GM20431 (cell line): ENCODE data around the gene YPEL2.

Experiments used
- in situ Hi-C: fragments of 300-500 bp; cut with MseI, MboI; formaldehyde crosslinking; loops from one replicate; pipeline ENCODE4 v1.15.0; 2020; ENCODE audit warnings: low sequenced_read_pairs; ENCODE audit not compliant: unreplicated experiment

The YPEL2 gene

DNA sequence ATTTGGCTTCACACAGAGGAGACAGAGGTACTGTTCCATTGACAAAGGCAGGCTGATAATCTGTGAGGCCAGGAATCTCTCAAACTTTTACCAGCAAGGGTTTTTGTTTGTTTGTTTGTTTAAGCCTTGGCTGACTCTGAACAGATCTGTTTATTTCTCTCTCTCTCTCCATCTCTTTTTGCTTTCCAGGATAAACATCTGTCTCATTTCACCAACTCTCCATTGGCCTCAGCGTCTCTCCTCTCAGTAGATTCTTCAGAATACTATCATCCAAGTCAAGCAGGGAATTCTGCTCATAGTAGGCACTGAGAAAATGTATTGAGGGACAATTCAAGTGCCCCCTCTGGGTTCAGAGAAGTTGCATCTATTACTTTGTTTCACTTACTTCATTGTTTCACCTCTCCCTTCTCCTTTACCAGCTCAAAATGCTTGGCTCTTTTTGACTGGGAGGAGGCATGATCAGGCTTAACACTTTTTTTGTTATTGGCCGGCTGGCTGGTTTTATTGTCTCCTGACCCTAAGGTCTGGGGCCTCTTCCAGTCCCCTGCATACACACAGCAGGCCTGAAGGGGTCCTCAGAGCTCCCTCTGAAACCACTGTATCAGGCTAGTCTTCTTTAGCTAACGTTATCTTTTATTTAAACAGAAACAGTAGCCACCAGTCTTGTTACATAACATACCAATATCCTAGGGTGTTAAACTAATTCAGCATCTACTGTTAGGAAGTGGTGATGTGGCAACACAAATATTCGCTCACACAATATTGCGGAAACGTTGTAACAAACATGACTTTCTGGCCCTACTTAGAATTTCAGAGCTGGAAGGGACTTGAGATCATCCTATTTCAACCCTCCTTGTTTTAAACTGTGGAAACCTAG, 2.0 kb upstream of the YPEL2 start:
- in situ Hi-C loops, result no loop called here

- in situ Hi-C loops, result no loop called here
Measured at GRCh38 chr17:59330053-59330942, 1.2 kb upstream of the YPEL2 start.

GRCh38 chr17:59331929-59332748, 684 bp downstream of the YPEL2 start:
- in situ Hi-C loops, result no loop called here

DNA sequence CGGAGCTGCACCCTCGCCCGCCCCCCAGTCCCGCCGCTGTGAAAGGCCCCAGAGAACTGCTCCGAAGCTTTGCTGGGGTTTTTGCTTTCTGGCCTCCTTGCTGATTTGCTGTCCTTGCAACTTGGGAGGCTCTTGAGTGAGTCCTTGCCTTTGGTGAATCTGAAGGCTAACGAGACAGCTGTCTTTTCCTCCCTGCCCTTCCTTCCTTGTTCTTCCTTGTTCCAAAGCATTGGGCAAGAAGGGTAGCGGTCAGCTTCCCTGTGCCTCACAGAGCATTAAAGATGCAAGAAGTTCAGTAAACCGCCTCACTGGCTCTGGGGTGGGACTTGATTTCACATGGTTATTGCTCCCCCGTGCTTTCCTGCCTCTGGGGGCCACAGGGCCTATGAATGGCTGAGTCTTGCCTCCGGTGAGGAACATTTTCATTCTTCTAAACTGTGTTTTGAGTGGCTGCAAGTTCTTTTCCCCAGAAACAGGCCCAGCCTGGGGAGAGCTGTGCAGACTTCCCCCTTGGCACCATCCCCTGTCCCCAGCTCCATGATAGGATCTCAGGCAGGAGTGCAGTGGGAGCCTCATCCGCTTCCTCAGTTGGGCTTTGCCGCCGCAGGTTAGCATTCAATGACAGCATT, 1.4 kb downstream of the YPEL2 start:
- in situ Hi-C loops, result no loop called here

DNA sequence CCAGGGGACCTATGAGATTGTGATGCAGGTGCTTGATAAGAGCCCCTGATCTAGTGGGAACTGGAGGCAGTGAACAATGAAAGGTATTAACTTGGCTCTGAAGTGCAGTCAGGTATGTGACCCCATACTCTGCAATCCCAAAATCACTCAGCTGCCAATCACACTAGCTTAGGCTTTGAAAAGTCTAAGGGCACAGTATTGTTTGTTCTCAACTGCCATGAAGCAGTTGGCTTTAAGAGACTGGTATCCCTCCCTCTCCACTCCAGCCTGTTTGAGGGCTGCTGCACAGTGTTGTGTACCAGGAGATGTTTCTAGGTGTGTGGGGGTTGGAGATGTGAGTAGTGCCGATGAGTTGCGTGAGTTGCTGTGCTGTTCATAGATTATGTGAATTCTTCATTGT, 2.4 kb downstream of the YPEL2 start:
- in situ Hi-C loops, result no loop called here

- in situ Hi-C loops, result no loop called here
Measured at GRCh38 chr17:59335685-59336084, 4.2 kb downstream of the YPEL2 start.

- in situ Hi-C loops, result no loop called here
Measured at GRCh38 chr17:59337741-59338299, 6.4 kb downstream of the YPEL2 start.

DNA sequence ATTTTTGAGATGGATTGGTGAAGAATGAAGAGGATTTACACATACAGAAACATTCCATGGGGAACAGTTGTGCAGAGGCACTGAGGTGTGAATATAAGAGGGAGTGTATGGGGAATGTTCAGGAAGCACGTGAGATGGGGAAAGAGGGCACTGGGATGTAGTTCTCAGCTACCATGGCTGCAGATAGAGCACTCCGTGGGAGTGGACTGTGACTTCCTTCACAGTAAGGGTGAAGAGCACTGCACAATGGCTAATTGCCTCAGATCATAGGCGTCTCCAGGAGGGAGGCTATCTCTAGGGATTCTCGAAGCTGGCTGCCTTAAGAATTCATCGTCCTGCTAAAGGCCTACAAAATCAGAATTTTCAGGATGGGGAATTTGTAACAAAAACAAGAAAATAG, 7.0 kb downstream of the YPEL2 start:
- in situ Hi-C loops, result no loop called here

GRCh38 chr17:59341922-59342321, 10.5 kb downstream of the YPEL2 start:
- in situ Hi-C loops, result no loop called here

DNA sequence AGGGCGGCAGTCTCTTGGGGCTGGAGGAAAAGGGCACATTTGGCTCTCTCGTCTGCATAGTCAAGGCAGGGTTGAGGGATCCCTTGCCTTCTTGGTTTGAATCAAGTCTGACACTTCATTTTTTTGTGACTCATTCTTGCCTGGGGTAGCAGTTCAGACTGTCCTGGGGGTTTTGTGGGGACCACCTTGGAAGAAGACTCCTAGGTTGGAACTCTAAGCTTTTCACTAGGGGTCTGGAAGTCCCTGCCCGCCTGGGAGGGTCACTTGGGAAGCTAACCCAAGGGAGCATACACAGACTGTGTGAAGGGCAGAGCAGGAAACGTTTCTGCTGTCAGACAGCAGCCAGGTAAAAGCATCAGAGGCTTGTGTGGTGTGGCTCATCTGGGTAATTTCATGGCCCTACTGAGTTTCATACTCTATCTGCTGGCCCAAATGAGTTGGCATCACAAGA, 11.3 kb downstream of the YPEL2 start:
- in situ Hi-C loops, result no loop called here

DNA sequence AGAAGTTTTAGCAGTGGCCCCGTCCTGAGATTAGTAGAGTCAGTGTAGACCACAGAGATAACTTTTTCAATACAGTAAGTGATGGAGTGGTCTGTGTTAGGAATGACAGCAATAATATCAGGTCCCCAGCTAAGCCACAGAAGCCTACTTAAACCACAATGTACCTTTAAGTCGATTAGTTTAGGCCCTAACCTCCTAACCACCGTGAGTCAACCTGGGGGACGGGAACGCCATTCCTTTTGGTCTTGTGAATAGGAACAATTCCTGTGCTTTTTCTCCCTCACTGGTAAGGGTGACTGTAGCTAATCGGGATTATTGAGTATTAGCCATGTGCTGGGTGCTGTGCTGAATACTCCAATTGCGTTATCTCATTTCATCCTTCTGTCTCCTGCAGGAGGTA, 14.0 kb downstream of the YPEL2 start:
- in situ Hi-C loops, result no loop called here

GRCh38 chr17:59346341-59346740, 14.9 kb downstream of the YPEL2 start:
- in situ Hi-C loops, result no loop called here

DNA sequence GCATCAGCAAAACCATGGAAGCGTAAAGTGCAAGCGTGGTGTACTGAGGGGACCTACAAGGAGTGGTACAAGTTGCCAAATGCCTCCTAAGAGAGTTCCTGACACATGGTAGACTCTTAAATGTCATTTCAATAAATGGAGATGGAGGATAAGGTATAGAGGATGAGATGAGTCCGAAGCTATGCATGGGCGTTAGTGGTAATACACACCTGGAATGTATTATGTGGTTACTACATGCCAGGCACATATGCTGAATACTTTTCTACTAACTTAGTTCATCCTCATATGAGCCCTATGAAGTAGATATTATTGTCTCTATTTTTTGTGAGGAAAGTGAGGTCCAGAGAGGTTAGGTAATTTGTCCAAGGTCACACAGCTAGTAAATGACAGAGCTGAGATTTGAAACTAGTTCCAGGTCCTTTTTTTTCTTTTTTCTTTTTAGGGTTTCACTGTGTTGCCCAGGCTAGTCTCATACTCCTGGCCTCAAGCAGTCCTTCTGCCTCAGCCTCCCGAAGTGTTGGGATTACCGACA, 15.5 kb downstream of the YPEL2 start:
- in situ Hi-C loops, result no loop called here

DNA sequence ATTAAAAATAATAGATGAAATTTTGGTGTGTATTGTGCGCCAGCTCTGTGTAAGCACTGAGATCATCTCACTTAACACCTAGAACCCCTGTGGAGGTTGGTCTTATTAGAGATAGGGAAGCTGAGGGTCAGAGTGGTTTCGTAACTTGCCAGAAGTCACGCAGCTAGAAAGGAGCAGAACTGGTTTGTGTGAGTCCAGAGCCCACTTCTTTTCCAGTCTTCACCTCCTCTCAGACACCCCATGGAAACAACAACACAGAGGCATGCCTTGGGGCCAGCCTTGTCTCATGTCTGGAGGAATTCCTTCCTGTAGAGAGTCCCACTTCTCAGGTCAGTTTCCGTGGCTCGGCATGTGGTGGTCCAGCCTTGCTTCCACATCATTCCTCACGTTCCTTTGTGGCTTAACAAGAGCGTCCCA, 16.5 kb downstream of the YPEL2 start:
- in situ Hi-C loops, result no loop called here

DNA sequence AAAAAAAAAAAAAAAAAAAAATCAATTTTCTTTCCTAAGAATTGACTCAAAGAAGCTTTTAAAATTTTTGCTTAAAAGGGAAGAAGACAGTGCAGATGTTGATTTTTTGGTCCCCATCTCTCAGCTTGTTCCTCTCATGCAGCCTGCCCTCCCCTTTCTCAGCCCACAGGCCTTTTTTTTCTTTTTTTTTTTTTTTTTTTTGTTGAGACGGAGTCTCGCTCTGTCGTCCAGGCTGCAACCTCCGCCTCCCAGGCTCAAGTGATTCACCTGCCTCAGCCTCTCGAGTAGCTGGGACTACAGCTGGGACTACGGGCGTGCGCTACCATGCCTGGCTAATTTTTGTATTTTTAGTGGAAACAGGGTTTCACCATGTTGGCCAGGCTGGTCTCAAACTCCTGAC, 17.7 kb downstream of the YPEL2 start:
- in situ Hi-C loops, result no loop called here

DNA sequence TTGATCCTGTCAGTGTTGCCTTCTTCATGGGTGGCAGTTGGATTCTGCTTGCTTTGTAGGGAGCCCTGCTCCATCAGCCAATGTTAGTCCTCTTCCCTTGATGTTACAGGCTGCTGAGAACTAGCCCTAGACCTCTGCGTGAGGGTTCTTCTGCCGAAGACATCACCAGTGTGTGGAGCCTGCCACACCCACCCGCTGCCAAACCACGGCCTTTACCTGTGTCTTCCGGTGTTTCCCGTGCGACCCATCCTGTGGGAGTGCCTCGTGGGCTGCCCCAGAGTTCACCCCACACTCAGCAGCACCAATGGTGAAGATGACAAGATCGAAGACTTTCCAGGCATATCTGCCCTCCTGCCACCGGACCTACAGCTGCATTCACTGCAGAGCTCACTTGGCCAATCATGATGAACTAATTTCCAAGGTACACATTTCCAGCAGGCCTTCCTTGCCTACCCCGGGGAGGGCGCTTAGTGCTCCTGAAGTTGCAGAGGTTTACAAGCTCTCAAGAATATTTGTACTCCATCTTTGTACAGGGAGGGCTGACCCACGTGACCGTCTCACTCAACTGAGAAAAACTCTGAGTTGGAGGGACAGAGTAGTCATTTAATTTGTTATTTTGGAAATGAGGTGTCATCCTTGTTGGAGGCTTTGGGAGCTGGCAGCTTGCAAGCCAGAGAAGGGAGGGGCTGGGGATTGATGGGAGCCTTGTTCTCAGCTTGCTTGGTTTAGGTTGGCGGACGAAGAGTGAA, 21.8 kb downstream of the YPEL2 start:
- in situ Hi-C loops, result no loop called here

GRCh38 chr17:59353936-59354755, 22.7 kb downstream of the YPEL2 start:
- in situ Hi-C loops, result no loop called here
